ENCODE results near the gene MAGI2.

The MAGI2 gene

DNA sequence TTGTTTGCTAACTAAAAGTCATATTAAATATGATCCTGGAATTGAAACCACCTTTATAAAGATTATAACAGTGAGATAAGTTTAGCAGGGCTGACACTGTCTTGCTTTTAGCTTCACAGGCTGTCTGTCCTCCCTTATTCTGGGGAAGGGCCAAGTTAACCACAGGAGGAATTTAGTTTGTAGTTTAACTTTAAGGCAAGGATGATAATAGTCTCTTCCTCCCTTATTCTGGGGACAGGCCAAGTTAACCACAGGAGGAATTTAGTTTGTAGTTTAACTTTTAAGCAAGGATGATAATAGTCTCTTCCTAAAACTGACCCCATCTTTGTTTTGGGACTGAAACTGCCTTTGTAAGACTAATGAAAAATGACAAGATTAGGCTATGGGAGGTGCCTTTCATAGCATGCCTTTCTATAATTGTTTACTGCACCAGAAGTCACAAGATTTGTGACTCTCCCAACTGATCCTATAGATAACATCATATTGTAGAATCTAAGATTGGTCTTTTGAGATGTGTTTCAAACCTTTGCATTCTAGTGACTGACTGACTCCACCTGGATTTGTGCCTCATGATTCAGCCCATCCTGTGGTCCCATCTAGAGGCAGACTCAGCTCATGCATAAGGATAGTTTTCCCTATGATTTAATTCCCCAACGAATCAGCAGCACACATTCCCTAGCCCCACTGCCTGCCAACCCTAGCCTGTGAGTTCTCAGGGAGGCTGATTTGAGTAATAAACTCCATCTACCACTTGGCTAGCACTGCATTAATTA, 212.0 kb downstream of the MAGI2 start:
- H3K9me3 ChIP-seq (ENCODE audit: control insufficient read depth, low read depth, low read length): no peaks in the 10 kb centered on the region
- H3K4me3 ChIP-seq (ENCODE audit: low read length): no peak overlapping the region
- H3K27ac ChIP-seq (ENCODE audit: low read length): no peak overlapping the region
- H3K9ac ChIP-seq (ENCODE audit: low read length): no peak overlapping the region
- H3K36me3 ChIP-seq (ENCODE audit: control insufficient read depth, low read depth, low read length): no peaks in the 10 kb centered on the region
- no peaks in the 10 kb centered on the region for H3K4me1 ChIP-seq (ENCODE audit: control insufficient read depth, low read depth, low read length)
- H3K27me3 ChIP-seq (ENCODE audit: control insufficient read depth, insufficient read depth, low read length): no peaks in the 10 kb centered on the region

DNA sequence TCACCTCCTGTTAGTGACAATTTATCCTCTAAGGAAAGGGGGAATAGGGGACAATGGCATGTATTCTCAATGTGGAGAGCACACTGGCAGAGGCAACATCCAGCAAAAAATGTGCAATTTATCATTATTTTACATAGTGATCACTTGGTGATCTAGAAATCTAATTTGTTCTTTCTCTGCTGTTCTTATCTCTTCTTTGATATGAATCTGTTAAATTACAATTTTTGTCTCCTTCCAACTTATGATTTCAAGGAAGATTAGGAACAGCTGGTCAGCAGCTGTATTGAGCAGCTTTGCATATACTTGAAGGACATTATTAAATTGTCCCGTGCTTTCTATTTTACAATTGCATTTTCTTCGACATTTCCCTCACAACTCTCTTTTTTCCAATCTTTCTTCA, 213.1 kb downstream of the MAGI2 start:
- H3K27ac ChIP-seq (ENCODE audit: low read length): no peak overlapping the region

DNA sequence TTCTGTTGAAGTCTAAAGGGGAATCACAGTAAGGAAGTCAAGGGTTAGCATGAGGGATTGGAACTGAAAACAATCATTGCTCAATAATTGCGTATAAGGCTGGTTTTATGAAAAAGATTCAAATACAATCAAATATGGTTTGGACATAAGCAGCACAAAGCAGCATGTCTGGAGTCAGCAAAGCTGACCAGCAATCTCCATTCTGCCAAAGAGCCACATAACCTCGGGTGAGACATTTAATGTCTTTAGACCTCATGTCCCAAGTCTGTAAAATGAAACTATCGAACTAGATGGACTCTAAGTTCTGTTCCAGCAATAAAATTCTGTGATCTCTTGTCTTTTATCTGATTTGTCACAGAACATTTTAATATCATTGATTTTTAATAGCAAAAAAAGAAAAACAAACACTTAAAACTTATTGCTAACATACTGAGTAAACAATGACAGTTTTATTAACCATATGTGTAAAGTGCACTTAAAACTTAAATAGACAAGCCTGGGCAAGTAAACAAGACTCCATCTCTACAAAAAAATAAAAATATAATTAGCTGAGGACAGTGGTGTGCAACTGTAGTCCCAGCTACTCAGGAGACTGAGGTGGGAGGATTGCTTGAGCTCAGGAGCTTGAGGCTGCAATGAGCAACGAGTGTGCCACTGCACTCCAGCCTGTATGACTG, 217.0 kb downstream of the MAGI2 start:
- no peak overlapping the region for H3K27ac ChIP-seq (ENCODE audit: low read length)
- H3K9ac ChIP-seq (ENCODE audit: low read length): no peak overlapping the region
- no peak overlapping the region for H3K4me3 ChIP-seq (ENCODE audit: low read length)
- H3K27me3 ChIP-seq (ENCODE audit: control insufficient read depth, insufficient read depth, low read length): no peaks in the 10 kb centered on the region
- H3K4me1 ChIP-seq (ENCODE audit: control insufficient read depth, low read depth, low read length): no peaks in the 10 kb centered on the region
- no peaks in the 10 kb centered on the region for H3K36me3 ChIP-seq (ENCODE audit: control insufficient read depth, low read depth, low read length)
- no peaks in the 10 kb centered on the region for H3K9me3 ChIP-seq (ENCODE audit: control insufficient read depth, low read depth, low read length)

More for the DNA sequence above, 213.1 kb downstream of the MAGI2 start:
- no peaks in the 10 kb centered on the region for H3K27me3 ChIP-seq (ENCODE audit: control insufficient read depth, insufficient read depth, low read length)
- no peaks in the 10 kb centered on the region for H3K9me3 ChIP-seq (ENCODE audit: control insufficient read depth, low read depth, low read length)
- H3K4me1 ChIP-seq (ENCODE audit: control insufficient read depth, low read depth, low read length): no peaks in the 10 kb centered on the region
- no peaks in the 10 kb centered on the region for H3K36me3 ChIP-seq (ENCODE audit: control insufficient read depth, low read depth, low read length)
- no peak overlapping the region for H3K9ac ChIP-seq (ENCODE audit: low read length)
- H3K4me3 ChIP-seq (ENCODE audit: low read length): no peak overlapping the region

DNA sequence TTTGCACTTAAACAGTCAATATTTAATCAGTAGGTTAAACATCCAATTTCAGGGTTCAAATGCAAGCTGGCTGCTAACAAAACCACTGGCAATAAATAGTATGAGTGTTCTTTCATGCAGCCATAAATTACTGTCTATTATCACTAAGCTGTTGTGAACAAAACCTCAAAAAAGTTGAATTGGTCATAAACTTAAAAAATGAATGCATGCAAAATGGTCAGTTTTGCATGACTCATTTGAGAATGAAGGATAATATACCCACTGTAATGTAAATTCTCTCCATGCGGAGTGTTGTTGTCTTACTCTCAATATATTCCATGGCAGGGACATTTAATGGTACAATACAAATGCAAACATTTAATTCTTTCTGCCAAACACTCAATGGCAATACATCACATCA, 226.4 kb downstream of the MAGI2 start:
- Histone ChIP-seq H3K4me1 (ENCODE audit: control insufficient read depth, low read depth, low read length) (peaks cover 8% of the 10 kb centered on the region), H3K9me3 (ENCODE audit: control insufficient read depth, low read depth, low read length) (no peaks in the 10 kb centered on the region), H3K4me3 (ENCODE audit: low read length) (no peak overlapping the region), H3K27me3 (ENCODE audit: control insufficient read depth, insufficient read depth, low read length) (no peaks in the 10 kb centered on the region), H3K9ac (ENCODE audit: low read length) (no peak overlapping the region), H3K36me3 (ENCODE audit: control insufficient read depth, low read depth, low read length) (no peaks in the 10 kb centered on the region), H3K27ac (ENCODE audit: low read length) (no peak overlapping the region)

DNA sequence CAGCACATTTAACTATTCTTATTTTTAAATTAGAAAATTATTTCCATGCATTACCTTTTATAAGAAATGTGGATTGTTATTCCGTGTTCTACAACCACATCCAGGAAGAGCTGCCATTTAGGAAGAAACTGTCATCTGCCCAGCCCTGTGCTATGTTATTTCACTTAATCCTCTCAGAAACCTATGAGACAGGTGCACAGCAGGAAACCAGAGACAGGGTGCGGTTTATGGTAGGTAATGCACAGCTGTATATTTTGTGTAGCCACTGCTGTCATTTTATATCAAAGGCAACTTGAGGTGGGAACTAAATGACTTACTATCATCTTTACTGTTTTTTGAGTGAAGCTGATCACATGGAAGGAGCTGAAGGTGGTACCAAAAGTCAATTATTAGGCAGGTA, 232.3 kb downstream of the MAGI2 start:
- Histone ChIP-seq H3K9me3 (ENCODE audit: control insufficient read depth, low read depth, low read length) (no peaks in the 10 kb centered on the region), H3K4me1 (ENCODE audit: control insufficient read depth, low read depth, low read length) (no peaks in the 10 kb centered on the region), H3K4me3 (ENCODE audit: low read length) (no peak overlapping the region), H3K9ac (ENCODE audit: low read length) (no peak overlapping the region), H3K27me3 (ENCODE audit: control insufficient read depth, insufficient read depth, low read length) (no peaks in the 10 kb centered on the region), H3K27ac (ENCODE audit: low read length) (no peak overlapping the region), H3K36me3 (ENCODE audit: control insufficient read depth, low read depth, low read length) (no peaks in the 10 kb centered on the region)

DNA sequence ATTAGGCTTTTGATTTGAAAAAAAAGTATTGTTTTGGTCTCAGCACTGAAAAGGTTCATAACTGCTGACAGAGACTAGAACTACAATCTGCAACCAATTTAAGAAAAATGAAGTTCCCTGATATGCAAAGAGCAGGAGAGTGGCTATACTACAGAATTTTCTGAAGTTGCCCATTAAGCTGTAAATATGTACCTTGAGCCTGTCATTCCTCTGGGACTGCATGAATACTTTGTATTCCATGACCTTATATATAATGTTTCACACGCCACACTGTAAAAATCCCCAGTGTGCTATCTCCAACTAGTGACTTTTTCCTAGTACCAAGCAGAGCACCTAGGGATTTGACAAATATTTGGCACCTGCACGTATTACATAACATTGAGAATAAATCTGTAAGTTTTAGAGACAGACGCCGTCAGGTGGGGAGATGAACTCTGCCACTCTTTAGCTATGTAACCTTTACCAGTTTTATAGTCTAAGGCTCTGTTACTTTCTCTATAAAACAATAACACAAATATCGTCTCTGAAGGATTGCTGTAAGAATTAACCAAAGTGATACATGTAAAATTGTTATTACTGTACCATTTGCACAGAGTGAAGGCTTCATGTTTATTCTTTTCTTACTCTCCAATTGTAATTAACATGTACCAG, 235.4 kb downstream of the MAGI2 start:
- Histone ChIP-seq H3K9ac (ENCODE audit: low read length) (no peak overlapping the region), H3K27ac (ENCODE audit: low read length) (no peak overlapping the region), H3K27me3 (ENCODE audit: control insufficient read depth, insufficient read depth, low read length) (no peaks in the 10 kb centered on the region), H3K36me3 (ENCODE audit: control insufficient read depth, low read depth, low read length) (no peaks in the 10 kb centered on the region), H3K9me3 (ENCODE audit: control insufficient read depth, low read depth, low read length) (no peaks in the 10 kb centered on the region), H3K4me1 (ENCODE audit: control insufficient read depth, low read depth, low read length) (no peaks in the 10 kb centered on the region), H3K4me3 (ENCODE audit: low read length) (no peak overlapping the region)

DNA sequence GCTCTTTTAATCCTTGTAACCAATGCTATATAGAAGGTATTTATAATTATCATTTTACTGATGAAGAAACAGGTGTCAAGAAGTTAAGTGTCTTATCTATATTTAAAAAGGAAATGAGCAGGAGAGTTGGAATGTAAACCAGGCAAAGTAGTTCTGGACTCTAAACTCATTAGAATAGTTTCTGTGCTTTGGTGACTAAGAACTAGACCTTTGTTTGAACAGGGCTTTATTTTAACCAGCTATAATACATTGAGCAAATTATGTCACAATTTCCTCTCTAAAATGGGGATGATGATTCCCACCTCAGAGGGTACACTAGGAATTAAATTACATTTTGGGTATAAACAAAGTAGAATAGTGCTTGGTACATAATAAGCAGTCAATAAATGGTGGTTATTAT, 236.0 kb downstream of the MAGI2 start:
- Histone ChIP-seq H3K27ac (ENCODE audit: low read length) (no peak overlapping the region), H3K27me3 (ENCODE audit: control insufficient read depth, insufficient read depth, low read length) (no peaks in the 10 kb centered on the region), H3K9me3 (ENCODE audit: control insufficient read depth, low read depth, low read length) (no peaks in the 10 kb centered on the region), H3K9ac (ENCODE audit: low read length) (no peak overlapping the region), H3K36me3 (ENCODE audit: control insufficient read depth, low read depth, low read length) (no peaks in the 10 kb centered on the region), H3K4me1 (ENCODE audit: control insufficient read depth, low read depth, low read length) (no peaks in the 10 kb centered on the region), H3K4me3 (ENCODE audit: low read length) (no peak overlapping the region)

DNA sequence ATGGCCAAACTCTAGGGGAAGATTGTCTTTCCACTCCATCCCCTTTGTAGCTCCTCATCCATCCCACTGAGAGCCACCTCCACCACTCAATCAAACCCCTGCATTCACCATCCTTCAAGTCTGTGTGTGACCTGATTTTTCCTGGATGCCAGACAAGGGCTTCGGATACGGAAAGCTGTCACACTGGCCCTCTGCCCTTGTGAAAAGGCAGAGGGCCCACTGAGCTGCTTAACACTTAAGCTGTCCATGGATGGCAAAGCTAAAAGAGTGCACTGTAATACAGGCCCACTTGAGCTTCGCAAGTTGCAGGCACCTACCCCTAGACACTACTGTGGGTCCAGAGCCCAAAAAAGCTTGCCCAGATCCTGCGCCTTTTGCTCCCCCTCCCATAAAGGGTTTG, 237.2 kb downstream of the MAGI2 start:
- no peaks in the 10 kb centered on the region for H3K27me3 ChIP-seq (ENCODE audit: control insufficient read depth, insufficient read depth, low read length)
- H3K9me3 ChIP-seq (ENCODE audit: control insufficient read depth, low read depth, low read length): no peaks in the 10 kb centered on the region
- no peak overlapping the region for H3K9ac ChIP-seq (ENCODE audit: low read length)
- no peaks in the 10 kb centered on the region for H3K4me1 ChIP-seq (ENCODE audit: control insufficient read depth, low read depth, low read length)
- no peaks in the 10 kb centered on the region for H3K36me3 ChIP-seq (ENCODE audit: control insufficient read depth, low read depth, low read length)
- H3K4me3 ChIP-seq (ENCODE audit: low read length): no peak overlapping the region
- H3K27ac ChIP-seq (ENCODE audit: low read length): no peak overlapping the region

DNA sequence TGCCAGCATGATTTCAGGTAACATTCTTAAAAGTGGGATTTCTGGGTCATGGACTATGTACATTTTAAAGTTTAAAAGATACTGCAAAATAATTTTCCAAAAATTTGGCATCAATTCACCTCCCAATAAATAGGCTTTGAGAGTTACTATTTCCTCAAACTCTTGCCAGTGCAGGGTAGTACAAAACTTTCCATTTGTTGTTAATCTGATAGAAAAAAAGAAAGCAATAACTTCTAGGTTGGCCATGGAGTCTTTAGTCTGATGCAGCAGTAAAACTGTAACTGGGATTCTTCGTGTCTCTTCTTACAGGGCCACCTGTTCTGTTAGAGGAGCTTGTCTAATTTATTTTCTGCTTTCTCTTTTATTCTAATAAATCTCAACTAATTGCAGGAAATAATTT, 241.1 kb downstream of the MAGI2 start:
- no peak overlapping the region for H3K4me3 ChIP-seq (ENCODE audit: low read length)
- H3K4me1 ChIP-seq (ENCODE audit: control insufficient read depth, low read depth, low read length): no peaks in the 10 kb centered on the region
- no peaks in the 10 kb centered on the region for H3K27me3 ChIP-seq (ENCODE audit: control insufficient read depth, insufficient read depth, low read length)
- no peak overlapping the region for H3K27ac ChIP-seq (ENCODE audit: low read length)
- no peaks in the 10 kb centered on the region for H3K36me3 ChIP-seq (ENCODE audit: control insufficient read depth, low read depth, low read length)
- no peaks in the 10 kb centered on the region for H3K9me3 ChIP-seq (ENCODE audit: control insufficient read depth, low read depth, low read length)
- H3K9ac ChIP-seq (ENCODE audit: low read length): no peak overlapping the region

DNA sequence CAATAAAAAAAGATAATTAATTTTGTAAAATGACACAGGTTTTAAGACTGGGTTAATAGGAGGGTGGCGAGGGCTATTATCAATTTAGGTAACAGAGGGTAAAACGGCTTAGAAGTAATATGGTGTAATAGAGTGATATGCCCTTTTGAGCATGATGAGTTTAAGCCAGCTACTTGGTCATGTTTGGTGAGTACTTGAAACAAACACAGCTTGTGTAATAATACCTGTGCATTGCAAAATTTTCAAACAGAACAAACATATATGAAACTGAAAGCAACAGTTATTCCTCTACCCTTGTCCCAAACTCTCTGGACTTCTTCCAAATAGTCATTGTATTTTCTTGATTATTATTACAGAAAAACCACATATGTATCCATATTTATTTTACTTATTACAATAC, 241.7 kb downstream of the MAGI2 start:
- Histone ChIP-seq H3K9ac (ENCODE audit: low read length) (no peak overlapping the region), H3K27ac (ENCODE audit: low read length) (no peak overlapping the region), H3K4me3 (ENCODE audit: low read length) (no peak overlapping the region), H3K4me1 (ENCODE audit: control insufficient read depth, low read depth, low read length) (no peaks in the 10 kb centered on the region), H3K27me3 (ENCODE audit: control insufficient read depth, insufficient read depth, low read length) (no peaks in the 10 kb centered on the region), H3K36me3 (ENCODE audit: control insufficient read depth, low read depth, low read length) (no peaks in the 10 kb centered on the region), H3K9me3 (ENCODE audit: control insufficient read depth, low read depth, low read length) (no peaks in the 10 kb centered on the region)

DNA sequence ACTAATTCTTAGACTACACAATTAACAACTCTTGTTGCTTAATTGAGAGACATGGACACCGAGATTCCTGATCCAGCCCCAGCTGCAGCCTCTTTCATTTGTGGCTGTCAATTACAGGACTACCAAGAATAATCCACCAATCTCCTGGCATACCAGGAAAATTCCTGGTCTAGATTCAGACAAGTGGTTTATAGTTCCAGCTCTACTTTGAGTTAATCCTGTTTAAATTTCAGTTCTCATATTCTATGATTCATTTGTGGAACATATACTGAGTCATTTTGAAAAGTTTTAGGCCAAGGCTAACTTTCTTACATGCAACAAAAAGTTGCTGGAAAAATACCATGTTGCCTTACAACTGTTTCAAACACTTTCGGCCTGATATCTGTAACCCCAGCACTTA, 253.5 kb downstream of the MAGI2 start:
- no peak overlapping the region for H3K4me3 ChIP-seq (ENCODE audit: low read length)
- no peaks in the 10 kb centered on the region for H3K9me3 ChIP-seq (ENCODE audit: control insufficient read depth, low read depth, low read length)
- no peak overlapping the region for H3K27ac ChIP-seq (ENCODE audit: low read length)
- H3K27me3 ChIP-seq (ENCODE audit: control insufficient read depth, insufficient read depth, low read length): no peaks in the 10 kb centered on the region
- no peak overlapping the region for H3K9ac ChIP-seq (ENCODE audit: low read length)
- no peaks in the 10 kb centered on the region for H3K36me3 ChIP-seq (ENCODE audit: control insufficient read depth, low read depth, low read length)
- no peaks in the 10 kb centered on the region for H3K4me1 ChIP-seq (ENCODE audit: control insufficient read depth, low read depth, low read length)

Measured in iPS-18a (cell line).